Measurements from ENCODE around the gene TDO2. TPM values are rescaled to one million over a fixed set of nuclear protein-coding genes. Genes with fewer than 3 reads are reported as not detected.
A peak's percentile ranks its signal among the peaks of the same experiment; 100 is the strongest.

Gene TDO2
- total and polyA plus RNA-seq, 2 donors from 2014 or later, result 0.41 to 1.3 TPM

- Histone ChIP-seq H3K4me3 (ENCODE audit: low read length in 3 of 3) (no peak overlapping the region), H3K4me1 (ENCODE audit: control insufficient read depth in 2 of 3, insufficient read depth in 2 of 3, low read depth in 1 of 3, low read length in 3 of 3) (no peaks in the 10 kb centered on the region), H3K9ac (ENCODE audit: low read length in 3 of 3) (no peak overlapping the region), H3K27ac (ENCODE audit: low read depth in 2 of 2, low read length in 2 of 2) (no peak overlapping the region), H3K9me3 (ENCODE audit: control insufficient read depth in 2 of 3, insufficient read depth in 1 of 3, low read length in 3 of 3) (no peaks in the 10 kb centered on the region), H3K36me3 (ENCODE audit: control insufficient read depth in 2 of 3, insufficient read depth in 3 of 3, low read length in 3 of 3) (no peaks in the 10 kb centered on the region), H3K27me3 (ENCODE audit: control insufficient read depth, insufficient read depth, low read length) (no peaks in the 10 kb centered on the region)
- DNase-seq (no peak), FAIRE-seq (no peak)
- TF ChIP-seq CTCF (IDR thresholded peaks at IDR 0.05; ENCODE audit: borderline replicate concordance, extremely low read depth, insufficient read depth), result no peak
- intact Hi-C loops (cut with DNase I), result no loop called here
Observed at GRCh38 chr4:155879767-155880166, 23.7 kb upstream of the TDO2 start.

GRCh38 chr4:155881555-155881954 is 21.9 kb upstream of the TDO2 start:
- Histone ChIP-seq H3K4me1 (ENCODE audit: control insufficient read depth in 2 of 3, insufficient read depth in 2 of 3, low read depth in 1 of 3, low read length in 3 of 3) (no peaks in the 10 kb centered on the region), H3K9ac (ENCODE audit: low read length in 3 of 3) (no peak overlapping the region), H3K36me3 (ENCODE audit: control insufficient read depth in 2 of 3, insufficient read depth in 3 of 3, low read length in 3 of 3) (no peaks in the 10 kb centered on the region), H3K4me3 (ENCODE audit: low read length in 3 of 3) (no peak overlapping the region), H3K27me3 (ENCODE audit: control insufficient read depth, insufficient read depth, low read length) (no peaks in the 10 kb centered on the region), H3K9me3 (ENCODE audit: control insufficient read depth in 2 of 3, insufficient read depth in 1 of 3, low read length in 3 of 3) (no peaks in the 10 kb centered on the region), H3K27ac (ENCODE audit: low read depth in 2 of 2, low read length in 2 of 2) (peak overlapping the region in 1 of 2 donors; percentile 60)
- DNase-seq (no peak), FAIRE-seq (no peak)
- intact Hi-C loops (cut with DNase I), result no loop called here
- TF ChIP-seq CTCF (IDR thresholded peaks at IDR 0.05; ENCODE audit: borderline replicate concordance, extremely low read depth, insufficient read depth), result no peak

- H3K9me3 ChIP-seq (ENCODE audit: control insufficient read depth in 2 of 3, insufficient read depth in 1 of 3, low read length in 3 of 3), result no peaks in the 10 kb centered on the region
Observed at GRCh38 chr4:155883895-155884294, 19.6 kb upstream of the TDO2 start.

More at GRCh38 chr4:155883895-155884294, 19.6 kb upstream of the TDO2 start:
- no peak for DNase-seq
- TF ChIP-seq CTCF (IDR thresholded peaks at IDR 0.05; ENCODE audit: borderline replicate concordance, extremely low read depth, insufficient read depth), result no peak
- FAIRE-seq, result no peak
- Histone ChIP-seq H3K27ac (ENCODE audit: low read depth in 2 of 2, low read length in 2 of 2) (no peak overlapping the region), H3K36me3 (ENCODE audit: control insufficient read depth in 2 of 3, insufficient read depth in 3 of 3, low read length in 3 of 3) (no peaks in the 10 kb centered on the region), H3K9ac (ENCODE audit: low read length in 3 of 3) (no peak overlapping the region), H3K4me3 (ENCODE audit: low read length in 3 of 3) (no peak overlapping the region), H3K27me3 (ENCODE audit: control insufficient read depth, insufficient read depth, low read length) (no peaks in the 10 kb centered on the region), H3K4me1 (ENCODE audit: control insufficient read depth in 2 of 3, insufficient read depth in 2 of 3, low read depth in 1 of 3, low read length in 3 of 3) (no peaks in the 10 kb centered on the region)
- intact Hi-C loops (cut with DNase I), result no loop called here

Data from kidney (tissue), 14 donors.